ENCODE measurements around the gene LMOD3. TPM values are rescaled to one million over a fixed set of nuclear protein-coding genes. Genes with fewer than 3 reads are reported as not detected.

LMOD3 gene
- total and polyA plus RNA-seq, 3 donors from 2014 or later = 0.55 TPM; not detected in 2

- no peak for TF ChIP-seq CTCF (IDR thresholded peaks at IDR 0.05)
- no peak for TF ChIP-seq POLR2A (IDR thresholded peaks at IDR 0.05)
- intact Hi-C loops (cut with DNase I; ENCODE audit: low total_unique reads) = no loop called here
- H3K9me3 ChIP-seq = no peaks in the 10 kb centered on the region
- H3K36me3 ChIP-seq (ENCODE audit: low read depth, missing control alignments) = no peaks in the 10 kb centered on the region
- H3K27ac ChIP-seq = no peak overlapping the region
- H3K27me3 ChIP-seq = no peaks in the 10 kb centered on the region
- DNase-seq = no peak
- no peak overlapping the region for H3K4me3 ChIP-seq
- 51 to 55% methylated on average over 3 of the region's 3 CpGs for whole genome bisulfite sequencing, 2 donors
- H3K4me1 ChIP-seq = no peaks in the 10 kb centered on the region
Observed at GRCh38 chr3:69142090-69142489, 19.7 kb upstream of the LMOD3 start.

GRCh38 chr3:69141313-69141712 lies 18.9 kb upstream of the LMOD3 start:
- DNase-seq = no peak
- H3K36me3 ChIP-seq (ENCODE audit: low read depth, missing control alignments) = no peaks in the 10 kb centered on the region
- intact Hi-C loops (cut with DNase I; ENCODE audit: low total_unique reads) = no loop called here
- H3K9me3 ChIP-seq = no peaks in the 10 kb centered on the region
- H3K4me1 ChIP-seq = no peaks in the 10 kb centered on the region
- H3K4me3 ChIP-seq = no peak overlapping the region
- H3K27ac ChIP-seq = no peak overlapping the region
- H3K27me3 ChIP-seq = no peaks in the 10 kb centered on the region
- no peak for TF ChIP-seq POLR2A (IDR thresholded peaks at IDR 0.05)
- no peak for TF ChIP-seq CTCF (IDR thresholded peaks at IDR 0.05)

- TF ChIP-seq CTCF (IDR thresholded peaks at IDR 0.05) (no peak), POLR2A (IDR thresholded peaks at IDR 0.05) (no peak)
- Histone ChIP-seq H3K9me3 (no peaks in the 10 kb centered on the region), H3K27ac (no peak overlapping the region), H3K36me3 (ENCODE audit: low read depth, missing control alignments) (no peaks in the 10 kb centered on the region), H3K27me3 (no peaks in the 10 kb centered on the region), H3K4me3 (no peak overlapping the region), H3K4me1 (no peaks in the 10 kb centered on the region)
- intact Hi-C loops (cut with DNase I; ENCODE audit: low total_unique reads) = no loop called here
- no peak for DNase-seq
- 74 to 81% methylated on average over 2 of the region's 2 CpGs for WGBS, 2 donors
Observed at GRCh38 chr3:69137412-69137811, 15.0 kb upstream of the LMOD3 start.

DNA sequence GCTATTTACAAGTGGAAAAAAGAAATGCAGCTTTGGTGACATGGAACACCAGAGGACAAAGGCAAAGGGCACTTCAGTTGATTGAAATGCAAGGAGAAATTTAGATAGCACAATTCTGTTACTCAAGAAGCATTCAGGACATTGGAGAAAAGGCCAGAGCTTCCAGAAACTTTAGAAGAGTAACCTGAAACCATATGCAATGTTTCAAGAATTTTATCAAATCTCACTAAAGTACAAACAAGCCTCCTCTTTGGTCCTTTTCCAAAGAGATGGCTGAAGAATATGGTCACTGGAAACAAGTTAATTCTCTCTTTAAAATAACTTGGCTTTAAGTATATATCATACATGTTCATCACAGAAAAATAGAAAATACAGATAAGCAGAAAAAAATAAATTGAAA lies 14.6 kb upstream of the LMOD3 start:
- H3K9me3 ChIP-seq = no peaks in the 10 kb centered on the region
- no peak overlapping the region for H3K27ac ChIP-seq
- H3K4me1 ChIP-seq = no peaks in the 10 kb centered on the region
- no peak overlapping the region for H3K4me3 ChIP-seq
- DNase-seq = no peak
- intact Hi-C loops (cut with DNase I; ENCODE audit: low total_unique reads) = no loop called here
- H3K36me3 ChIP-seq (ENCODE audit: low read depth, missing control alignments) = no peaks in the 10 kb centered on the region
- H3K27me3 ChIP-seq = no peaks in the 10 kb centered on the region
- TF ChIP-seq POLR2A (IDR thresholded peaks at IDR 0.05) = no peak
- no peak for TF ChIP-seq CTCF (IDR thresholded peaks at IDR 0.05)

DNA sequence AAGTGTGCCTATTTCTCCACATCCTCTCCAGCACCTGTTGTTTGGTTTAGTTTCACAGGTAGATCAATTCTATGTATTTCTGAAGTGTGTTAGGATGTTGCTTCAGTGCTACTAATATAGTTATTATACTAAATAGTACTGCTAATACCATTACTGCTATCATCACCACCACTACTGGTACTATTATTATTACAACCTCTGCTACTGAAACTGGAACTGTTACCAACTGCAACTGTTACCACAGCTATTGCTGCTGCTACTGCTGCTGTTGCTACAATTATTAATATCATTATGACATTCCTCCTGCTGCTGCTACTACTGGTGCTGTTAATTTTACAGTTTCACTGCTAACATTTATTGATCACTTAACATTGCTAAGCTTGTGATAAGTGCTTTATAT lies 8.3 kb upstream of the LMOD3 start:
- DNase-seq = no peak
- H3K4me3 ChIP-seq = no peak overlapping the region
- no peak overlapping the region for H3K27ac ChIP-seq
- no peaks in the 10 kb centered on the region for H3K4me1 ChIP-seq
- no peaks in the 10 kb centered on the region for H3K36me3 ChIP-seq (ENCODE audit: low read depth, missing control alignments)
- TF ChIP-seq POLR2A (IDR thresholded peaks at IDR 0.05) = no peak
- TF ChIP-seq CTCF (IDR thresholded peaks at IDR 0.05) = no peak
- intact Hi-C loops (cut with DNase I; ENCODE audit: low total_unique reads) = no loop called here
- no peaks in the 10 kb centered on the region for H3K27me3 ChIP-seq
- H3K9me3 ChIP-seq = no peaks in the 10 kb centered on the region

Measured in testis (tissue), 3 donors.